ENCODE results near the gene PDE4D.
"Not testable (repeated sequence)": the region's sequence is repeated elsewhere in the genome, so short reads cannot be mapped to it uniquely, and the experiment has no call there.

PDE4D gene

DNA sequence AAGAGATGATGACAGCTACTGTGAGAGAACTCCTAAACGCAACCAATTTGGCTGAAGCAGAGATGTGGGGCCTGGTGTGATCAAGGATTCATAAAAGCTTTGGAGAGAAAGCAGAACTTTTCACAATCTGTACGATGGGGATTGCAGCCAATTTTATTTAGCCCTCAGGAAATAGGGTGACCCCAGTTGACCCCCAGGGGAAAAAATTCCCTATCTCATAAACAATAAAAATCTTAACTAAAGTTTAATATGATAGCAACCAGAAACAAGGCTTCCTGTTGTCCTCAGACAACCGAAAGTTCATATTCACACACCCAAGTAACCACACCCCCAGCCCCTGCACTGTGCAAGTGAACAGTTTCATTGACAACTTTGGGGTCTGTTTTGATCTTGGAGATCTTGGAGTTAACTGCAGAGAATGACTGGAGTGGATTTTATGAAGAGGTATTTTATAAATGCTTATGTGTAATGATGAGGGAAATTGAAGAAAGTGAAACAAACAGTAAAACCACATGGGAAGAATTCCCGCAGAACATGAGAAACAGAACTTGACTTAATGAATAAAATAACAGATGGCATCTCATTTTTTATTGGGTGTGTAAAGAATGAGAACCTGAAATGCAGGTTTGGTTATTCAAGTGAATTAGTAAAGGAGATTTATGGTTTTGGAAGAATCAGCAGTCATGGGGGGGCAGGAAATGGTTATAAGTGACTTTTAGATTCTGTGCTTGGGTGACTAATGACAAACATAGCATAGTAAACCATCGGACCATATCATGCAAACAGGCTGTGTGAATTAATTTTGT lies 94.5 kb downstream of the PDE4D start:
- no peak for DNase-seq

DNA sequence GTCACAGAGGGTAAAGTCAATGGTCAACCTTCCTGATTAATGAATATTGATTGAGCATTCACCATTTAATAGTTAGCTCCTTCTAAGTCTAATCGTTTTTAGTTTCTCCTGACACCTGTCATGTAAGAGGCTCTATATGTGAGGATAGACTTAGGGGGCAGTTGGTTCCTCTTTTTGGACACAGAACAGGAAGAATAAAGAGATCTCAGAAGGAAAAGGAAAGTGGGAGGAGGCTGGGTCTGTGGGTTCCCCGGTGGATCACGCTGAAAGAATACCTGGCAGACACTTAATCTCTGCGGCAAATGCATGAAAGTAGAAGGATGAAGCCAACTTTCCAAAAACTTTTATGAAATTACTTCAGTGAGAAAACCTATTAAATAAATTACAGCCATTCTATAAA lies 98.4 kb downstream of the PDE4D start:
- no peak for DNase-seq

DNA sequence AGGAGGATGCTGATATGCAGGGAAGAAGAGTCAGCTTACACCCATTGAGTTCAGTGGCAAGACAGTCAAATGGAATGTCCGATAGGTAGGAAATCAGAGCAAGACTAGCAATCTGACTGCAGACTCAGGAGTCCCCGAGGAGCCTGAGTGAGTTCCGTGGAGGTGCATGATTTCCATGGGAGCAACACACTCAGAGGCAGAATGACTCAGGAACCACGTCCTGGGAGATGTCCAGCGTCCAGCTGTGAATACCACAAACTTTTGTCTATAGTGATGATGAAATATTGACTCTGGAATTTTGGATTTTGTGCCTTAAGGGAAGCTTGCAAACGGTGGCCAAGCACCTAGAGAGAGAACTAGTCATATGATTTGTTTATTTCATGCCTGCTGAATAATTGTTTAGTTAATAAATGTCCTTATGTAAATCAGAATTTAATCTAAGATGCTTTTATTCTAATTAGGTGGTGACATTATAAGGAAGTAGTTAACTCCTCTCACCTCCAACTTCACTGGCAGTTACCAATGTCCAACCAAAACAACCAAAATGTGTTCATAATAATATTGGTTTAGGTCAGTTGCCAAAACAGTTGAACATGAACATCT lies 100.4 kb downstream of the PDE4D start:
- no peak for DNase-seq

DNA sequence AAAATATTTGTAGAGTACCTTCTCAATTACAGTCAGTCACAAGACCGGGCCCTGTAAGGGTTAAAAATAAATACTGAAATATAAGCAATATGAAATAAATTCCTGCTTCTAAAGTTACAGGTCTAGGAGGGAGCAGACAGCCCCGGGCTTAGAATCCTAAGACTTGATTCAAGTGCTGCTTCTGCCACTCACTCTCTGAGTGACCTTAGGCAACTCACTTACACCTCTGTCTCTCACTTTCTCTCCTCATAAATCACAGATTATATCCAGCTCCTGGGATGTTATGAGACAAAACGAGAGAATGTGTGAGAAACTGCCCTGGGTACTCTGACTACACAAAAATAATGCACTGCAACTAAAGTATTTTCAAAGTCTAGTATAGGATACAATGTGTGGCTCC lies 101.9 kb downstream of the PDE4D start:
- no peak for DNase-seq

DNA sequence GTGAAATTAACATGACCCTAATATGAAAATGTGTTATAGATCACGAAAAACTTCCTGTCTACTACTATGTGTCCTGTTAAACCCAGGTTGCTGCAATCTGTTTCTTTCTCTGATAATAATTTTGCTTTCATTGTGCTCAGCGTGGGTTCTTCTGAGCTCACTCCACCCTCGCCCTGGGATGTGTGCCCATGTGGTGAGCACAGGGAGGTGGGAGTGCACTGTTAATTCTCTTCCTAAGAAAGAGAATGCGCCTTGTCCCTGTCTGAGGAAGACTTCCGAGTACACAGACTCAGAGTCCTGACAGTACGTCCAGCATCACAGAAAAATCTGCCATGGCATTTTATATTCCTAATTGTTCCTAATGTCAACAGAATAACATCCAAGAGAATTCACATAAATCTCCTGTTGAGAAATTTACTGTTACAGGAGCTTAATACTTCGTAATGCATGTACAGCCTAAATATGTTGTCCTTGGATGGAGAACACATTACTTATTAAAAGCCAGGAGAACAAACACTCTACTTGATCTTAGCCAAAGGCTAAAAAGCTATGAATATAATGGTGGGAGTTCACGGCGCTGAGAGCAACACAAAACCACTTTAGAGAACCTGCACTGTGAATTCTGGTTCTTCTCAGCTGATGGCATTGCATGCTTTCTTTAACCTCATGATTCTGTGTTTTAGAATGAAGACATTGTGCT lies 102.6 kb downstream of the PDE4D start:
- no peak for DNase-seq

DNA sequence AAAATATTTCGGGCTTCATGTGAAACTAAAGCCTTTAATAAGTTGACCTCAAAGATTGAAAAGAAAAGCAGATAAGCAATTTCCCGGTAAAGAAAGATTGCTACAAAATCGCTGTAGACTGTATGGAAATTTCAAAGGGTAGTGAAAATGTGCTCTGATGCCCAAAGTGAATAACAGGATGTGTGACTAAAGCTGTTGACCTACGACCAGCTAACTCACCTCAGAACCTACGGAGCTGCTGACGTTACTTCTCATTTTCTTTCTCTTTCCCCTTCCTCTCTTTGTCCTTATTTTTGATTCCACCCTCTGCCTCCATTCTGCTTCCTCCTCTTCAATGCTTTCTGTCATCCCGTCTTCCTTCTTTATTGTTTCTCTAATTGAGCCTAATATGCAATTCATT lies 103.2 kb downstream of the PDE4D start:
- DNase-seq: no peak

DNA sequence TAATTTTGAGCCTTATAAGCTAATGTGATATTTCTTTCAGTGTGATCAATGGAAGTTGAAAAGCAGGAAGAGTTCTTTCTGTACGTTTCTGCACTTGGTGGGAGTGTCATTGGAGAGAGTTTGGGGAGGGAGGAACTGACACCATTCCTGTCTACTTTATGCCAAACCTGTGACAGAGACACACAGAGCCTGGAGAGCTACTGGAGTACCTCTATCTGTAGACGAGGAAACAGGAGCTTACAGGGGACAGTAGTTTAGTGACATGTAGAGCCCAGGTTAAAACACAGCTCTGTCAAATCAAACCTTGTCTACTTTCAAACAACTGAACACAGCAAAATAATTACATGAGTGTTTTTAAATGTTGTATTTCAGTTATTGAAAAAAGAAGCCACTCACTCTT lies 103.6 kb downstream of the PDE4D start:
- no peak for DNase-seq

DNA sequence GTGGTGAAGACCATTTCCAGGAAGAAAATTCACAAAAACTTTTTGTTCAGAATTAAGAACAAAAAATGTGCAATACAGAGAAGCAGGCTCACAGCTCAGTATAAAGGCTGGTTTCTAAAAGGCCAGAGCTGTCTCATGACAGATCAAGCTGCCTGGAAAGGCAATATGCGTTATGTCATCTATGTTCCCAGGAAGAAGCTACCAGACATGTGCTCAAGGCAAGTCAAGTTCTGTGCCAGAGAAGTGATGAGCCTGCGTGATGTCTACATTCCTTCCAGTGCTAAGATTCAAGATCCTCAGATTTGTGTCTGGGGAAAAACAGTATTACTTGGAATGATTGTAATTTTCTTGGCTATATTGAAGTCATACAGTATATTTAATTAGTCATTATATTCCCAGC lies 104.3 kb downstream of the PDE4D start:
- no peak for DNase-seq

DNA sequence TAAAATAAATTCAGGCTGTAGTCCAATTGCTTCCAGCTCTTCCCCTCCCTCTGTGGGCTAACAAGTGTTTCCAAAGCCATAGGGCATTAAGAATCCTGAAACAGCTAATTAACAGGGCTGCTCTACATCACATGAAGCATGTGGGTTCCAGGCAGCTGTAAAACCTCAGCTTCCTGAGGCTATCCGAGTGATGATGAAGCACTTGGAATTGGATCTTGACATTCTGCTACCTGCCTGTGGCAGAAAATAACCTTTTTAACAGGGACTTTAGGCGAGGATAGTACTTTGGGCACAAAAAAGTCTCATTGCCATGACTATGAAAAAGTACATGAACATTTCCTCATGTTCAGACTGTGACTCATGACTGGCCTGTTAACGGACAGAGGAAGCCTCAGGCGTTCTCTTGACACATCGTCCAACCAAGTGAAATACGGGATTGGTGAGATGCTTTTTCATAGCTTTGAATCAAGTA lies 107.2 kb downstream of the PDE4D start:
- no peak for DNase-seq

DNA sequence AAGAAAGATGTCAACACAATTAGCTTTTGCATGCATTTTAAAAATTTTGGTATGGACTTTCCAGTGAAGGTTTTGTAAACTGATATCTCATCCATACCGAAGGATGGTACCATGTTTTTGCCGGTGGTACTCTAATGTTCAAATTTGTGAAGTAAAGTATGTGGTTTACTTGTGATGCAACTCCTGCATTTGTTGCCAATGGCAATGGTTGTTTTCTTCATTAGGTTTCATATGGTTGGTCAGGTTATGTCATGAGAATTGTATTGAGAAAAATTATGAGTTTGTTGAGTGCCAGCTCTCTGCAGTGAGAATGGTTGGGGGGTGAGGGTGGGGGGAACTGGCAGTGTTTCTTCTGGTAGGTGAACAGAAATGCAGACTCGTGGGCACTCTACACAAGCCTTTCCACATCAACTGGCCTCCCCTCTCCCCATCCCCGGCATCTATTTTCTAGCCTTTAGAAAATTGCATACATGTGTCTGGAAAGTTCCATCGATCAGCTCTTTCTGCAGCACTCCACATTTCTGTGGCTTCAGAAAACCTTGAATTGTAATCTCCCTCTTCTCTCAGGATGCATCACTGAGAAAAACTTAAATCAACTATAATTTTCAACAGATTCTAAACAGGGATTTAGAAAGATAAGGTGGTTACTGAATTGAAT lies 107.7 kb downstream of the PDE4D start:
- DNase-seq: no peak

DNA sequence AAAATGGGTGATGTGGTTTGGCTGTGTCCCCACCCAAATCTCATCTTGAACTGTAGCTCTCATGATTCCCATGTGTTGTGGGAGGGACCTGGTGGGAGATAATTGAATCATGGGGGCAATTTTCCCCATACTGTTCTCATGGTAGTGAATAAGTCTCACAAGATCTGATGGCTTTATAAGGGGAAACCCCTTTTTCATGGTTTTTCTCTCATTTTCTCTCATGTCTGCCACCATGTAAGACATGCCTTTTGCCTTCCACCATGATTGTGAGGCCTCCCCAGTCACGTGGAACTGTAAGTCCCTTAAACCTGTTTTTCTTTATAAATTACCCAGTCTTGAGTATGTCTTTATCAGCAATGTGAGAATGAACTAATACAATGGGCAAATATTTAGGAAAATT lies 108.8 kb downstream of the PDE4D start:
- not testable (repeated sequence) for DNase-seq

DNA sequence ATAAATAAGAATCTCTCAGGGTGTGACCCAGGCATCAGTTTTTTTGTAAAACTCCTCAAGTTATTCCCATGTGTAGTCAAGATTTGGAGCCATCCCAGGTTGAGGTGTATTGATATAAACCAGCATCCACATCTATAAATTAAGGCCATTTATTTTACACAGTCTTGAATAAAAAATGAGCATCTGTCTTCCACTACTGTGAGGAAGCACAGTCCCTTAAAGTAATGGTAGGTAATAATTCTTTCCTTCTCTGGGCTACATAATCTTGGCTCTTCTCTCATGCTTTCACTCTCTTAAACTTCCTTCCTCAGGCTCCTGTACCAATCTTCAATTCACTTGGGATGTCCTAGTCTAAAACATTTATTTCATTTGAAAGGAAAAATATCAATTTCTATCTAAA lies 110.3 kb downstream of the PDE4D start:
- DNase-seq: no peak

DNA sequence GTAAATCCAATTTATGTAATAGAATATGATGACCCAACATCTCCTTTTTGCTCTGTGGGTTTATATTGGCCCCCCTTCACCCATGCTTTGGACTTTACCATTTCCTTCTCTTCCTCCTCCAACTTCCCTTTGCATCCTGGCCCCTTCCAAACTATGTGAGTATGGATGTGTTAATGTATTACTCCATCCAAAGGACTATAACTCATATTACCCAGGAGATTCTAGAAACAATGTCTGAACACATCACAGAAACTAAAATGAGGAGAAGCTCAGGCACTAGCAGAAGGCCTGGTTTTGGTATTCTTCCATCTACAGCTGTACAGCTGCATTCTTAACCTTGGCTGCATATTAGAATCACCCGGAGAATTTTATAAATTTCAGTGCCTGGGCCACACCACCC lies 110.7 kb downstream of the PDE4D start:
- DNase-seq: no peak

DNA sequence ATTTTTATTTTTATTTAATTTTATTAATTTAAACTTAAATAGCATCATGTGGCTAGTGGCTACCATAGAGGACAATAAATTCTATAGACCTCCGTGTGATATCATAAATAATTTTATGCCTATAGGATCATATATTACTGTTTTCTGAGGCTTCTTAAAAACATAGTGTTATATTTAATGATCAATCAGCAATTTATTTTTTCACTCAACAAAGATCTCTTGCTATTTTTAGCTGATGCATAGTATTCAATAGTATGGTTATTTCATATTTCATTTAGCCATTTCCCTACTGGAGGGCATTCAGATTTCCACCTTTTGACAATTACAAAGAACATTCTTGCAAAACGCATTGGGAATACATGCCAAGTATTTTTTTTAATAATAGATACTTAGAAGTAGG lies 114.1 kb downstream of the PDE4D start:
- no peak for DNase-seq

DNA sequence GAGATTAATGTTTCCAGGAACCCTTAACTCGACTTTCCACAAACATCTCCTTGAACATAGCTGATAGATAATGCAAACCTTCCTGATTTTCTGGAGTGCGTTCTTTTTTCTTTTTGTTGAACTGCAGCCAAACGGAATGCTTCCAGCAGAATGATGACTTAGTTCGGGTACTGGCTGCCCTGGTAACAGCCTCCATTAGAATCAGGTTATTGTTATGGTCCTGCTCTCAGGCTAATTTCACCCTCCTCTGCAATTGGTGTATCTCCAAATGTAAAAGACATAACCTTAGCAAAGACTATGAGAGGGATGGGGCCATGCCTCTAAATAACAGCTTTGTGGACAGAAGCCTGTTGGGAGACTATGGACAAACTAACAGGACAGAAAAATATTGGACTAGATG lies 116.5 kb downstream of the PDE4D start:
- DNase-seq: no peak

DNA sequence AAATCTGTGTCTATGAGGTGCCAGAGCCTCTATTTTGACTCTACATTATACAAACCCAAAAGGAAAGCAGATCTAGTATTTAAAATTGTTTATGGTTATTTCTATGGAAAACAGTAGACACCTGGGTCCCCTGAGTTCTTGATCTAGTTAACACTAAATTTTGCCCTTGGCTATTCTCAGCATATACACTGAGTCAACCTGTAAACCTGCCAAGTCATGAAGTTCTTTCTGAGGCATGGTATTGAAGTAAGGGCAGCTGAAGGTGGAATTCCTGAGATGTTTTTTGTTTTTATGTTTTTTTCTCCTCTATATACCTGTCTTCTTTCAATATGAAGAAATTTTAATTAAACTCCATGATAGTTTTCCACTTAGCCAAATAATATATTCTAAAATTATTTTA lies 120.2 kb downstream of the PDE4D start:
- DNase-seq: no peak

DNA sequence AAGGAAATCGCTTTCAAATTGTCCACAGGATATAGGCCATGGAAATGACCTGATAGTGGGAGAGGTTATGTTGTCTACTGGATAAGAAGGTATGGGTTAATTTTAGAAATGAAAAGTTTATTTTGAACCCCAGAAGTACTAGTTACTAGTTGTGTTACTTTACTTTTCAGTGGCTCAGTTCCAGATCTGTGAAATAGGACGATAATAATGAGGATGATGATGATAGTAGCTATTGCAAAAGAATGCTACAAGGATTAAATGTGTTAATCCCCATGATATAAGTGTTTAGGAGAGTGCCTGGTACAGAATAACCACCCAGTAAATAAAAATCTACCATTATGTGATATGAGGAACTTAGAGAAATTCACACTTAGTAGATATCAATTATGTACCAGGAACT lies 120.8 kb downstream of the PDE4D start:
- no peak for DNase-seq

DNA sequence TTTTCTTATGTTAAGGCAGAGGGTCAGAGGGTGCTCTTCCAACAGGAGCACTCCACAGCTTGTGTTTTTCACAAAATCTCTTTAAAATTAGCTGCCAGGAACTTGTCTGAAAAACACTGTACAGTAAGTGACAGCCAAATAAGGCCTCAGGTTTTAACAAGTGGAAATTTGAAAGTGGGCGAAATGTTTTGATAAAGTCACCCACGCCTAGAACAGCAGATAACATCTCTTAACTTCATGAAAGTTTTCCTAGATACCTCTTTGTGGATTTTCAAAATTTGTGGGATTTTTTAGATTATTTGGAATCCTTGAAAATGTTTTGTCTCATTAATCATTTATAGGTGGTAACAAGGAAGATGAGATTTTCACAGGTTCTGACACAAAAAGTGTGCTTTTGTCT lies 121.3 kb downstream of the PDE4D start:
- DNase-seq: no peak

DNA sequence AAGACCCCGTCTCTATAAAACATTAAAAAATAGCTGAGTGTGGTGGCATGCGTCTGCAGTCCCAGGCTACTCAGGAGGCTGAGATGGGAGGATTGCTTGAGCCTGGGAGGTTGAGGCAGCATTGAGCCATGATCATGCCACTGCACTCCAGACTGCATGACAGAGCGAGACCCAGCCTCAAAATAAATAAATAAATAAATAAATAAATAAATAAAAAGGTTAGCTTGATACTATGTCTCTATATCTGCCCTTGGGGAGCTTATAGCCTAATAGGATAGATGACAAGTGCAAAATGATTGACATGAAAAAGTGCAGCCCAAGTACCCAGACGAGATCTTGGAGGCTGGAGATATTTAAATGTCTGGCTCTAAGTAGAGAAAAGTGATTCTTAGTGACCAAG lies 122.6 kb downstream of the PDE4D start:
- no peak for DNase-seq

DNA sequence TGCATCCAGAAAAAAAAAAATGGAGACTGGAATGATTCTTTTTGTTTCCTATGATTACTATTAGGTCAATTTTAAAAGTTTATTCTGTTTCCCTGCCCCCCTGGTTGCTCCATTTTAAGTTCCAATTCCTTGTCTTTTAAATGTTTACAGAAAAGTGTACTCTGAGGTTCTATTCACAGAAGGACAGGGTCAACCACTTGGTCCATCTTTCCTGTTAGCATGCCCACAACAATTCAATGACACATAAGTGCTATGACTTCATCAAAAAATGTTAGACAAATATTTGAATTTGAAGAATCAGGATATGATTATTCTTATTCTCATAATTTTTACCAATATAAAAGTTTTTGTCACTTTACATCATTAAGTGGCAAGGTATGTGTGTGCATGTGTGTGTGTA lies 123.7 kb downstream of the PDE4D start:
- no peak for DNase-seq

DNA sequence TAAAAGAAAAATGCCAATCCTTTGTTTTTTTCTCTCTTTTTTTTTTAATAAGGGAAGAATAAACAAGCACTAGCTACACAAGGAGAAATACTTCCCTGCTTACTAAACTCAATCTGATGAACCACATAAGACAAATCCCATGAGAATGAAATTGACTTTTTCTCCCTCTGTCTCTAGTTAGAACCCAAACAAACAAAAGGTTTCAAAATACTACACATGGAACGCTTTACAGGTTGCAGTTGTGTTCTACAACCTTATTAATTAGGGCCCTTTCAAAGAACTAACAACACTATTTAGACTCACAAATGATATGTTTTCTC lies 124.5 kb downstream of the PDE4D start:
- no peak for DNase-seq

DNA sequence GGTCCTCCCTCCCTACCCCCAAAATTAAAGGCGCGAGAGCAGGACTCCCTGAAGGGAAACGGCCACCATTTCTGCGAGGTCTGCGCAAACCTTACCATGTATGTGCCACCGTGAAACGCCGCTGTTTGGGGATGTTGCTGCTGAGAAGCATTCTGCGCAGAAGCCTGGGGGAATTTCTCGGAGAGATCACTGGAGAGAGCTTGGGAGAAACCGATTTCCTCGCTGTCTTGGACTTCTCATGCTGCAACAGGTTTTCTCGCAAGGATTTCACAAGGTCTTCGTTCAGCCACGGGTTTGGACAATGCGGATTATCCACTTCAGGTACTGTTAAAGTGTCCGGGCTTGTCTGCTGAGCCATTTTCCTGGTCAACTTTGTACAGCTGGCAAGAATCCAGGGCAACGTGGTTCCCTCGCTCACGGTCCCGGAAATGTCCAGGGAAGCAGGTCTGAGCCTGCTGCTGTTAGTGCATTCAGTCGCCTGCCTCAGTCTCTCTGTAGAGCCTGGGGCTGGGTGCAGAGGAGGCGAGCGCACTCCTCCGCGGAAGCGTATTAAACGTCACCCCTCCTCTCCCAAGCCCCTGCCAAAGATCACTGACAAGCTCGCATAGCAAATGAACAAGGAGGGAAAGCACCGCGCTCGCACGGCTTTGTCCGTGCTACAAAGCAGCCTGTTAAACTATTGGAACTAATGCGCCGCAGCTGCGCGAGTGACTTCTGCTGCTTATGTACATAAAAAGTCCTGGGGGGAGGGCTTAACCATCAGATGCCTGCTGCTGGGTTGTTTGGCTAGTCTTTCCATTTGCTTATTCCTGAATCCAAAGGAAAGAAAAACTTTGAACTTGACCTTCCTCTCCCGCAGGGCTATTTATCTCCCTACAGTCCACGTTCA lies 125.1 kb downstream of the PDE4D start:
- DNase-seq: no peak

DNA sequence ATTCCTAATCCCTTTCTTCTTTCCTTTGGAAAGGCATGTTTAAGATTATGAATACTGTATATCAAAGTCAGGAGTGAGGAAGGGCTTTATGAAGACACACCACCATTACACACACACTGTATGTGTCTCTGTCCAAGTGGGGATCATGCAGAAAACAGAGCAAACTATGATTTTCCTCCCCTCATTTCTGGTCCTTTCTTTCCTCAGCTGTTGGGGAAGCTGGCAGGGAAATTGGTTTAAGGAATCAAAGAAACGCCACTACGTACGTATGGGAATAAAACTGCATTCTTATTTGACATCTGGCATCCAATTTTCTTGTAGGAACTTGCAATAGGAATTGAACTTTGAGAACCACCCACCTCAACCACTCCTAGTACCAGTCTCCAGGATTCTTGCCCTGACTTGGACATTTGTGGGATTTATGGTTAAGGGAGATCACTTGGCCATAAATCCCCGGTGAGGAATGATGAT lies 125.8 kb downstream of the PDE4D start:
- DNase-seq: no peak
